Panc1 (cell line): ENCODE results near the gene PRMT3. TPM values are rescaled to one million over a fixed set of nuclear protein-coding genes. Genes with fewer than 3 reads are reported as not detected.
"Not testable (repeated sequence)": the region's sequence is repeated elsewhere in the genome, so short reads cannot be mapped to it uniquely, and the experiment has no call there.

Experiments used
- ATAC-seq: fragments of 200-7000 bp; cut with Tn5 transposase; 2 replicates; pipeline ENCODE4 v1.9.1; 2020; ENCODE audit warnings: mild to moderate bottlenecking, moderate library complexity
- BruUV-seq: library from RNA; stranded (reverse); fragments of 400-500 nt; replicated peaks from 2 replicates; lab custom pipeline; 2021; lab: Mats Ljungman, UMichigan
- CTCF ChIA-PET: fragments of 300-600 bp; sonication (Branson Sonifier 250); formaldehyde crosslinking; loops from one replicate; lab custom pipeline; 2022; ENCODE audit warnings: antibody characterized with exemption; lab: Charles Lee
- POLR2A ChIA-PET: fragments of 300-600 bp; sonication (Branson Sonifier 250); formaldehyde crosslinking; loops from one replicate; lab custom pipeline; 2022; ENCODE audit warnings: antibody characterized with exemption; lab: Charles Lee
- DNase-seq: peaks from one replicate; pipeline ENCODE4 v3.0.0-alpha.2; 2010; ENCODE audit warnings: low read depth, low spot score
- H3K27ac ChIP-seq: 2 replicates; pipeline ENCODE4 v1.5.1; 2011; ENCODE audit warnings: mild to moderate bottlenecking, low read length, inconsistent platforms
- H3K27me3 ChIP-seq: fragments of 200-500 bp; sonication (Bioruptor generic); 2 replicates; pipeline ENCODE4 v1.6.0; 2014; ENCODE audit warnings: low read length, inconsistent platforms; ENCODE audit not compliant: control insufficient read depth, insufficient read depth
- H3K36me3 ChIP-seq: fragments of 200-500 bp; sonication (Bioruptor generic); 2 replicates; pipeline ENCODE4 v1.5.1; 2014; ENCODE audit warnings: inconsistent platforms, mild to moderate bottlenecking, low read length, moderate library complexity; ENCODE audit not compliant: control insufficient read depth, insufficient read depth
- H3K4me1 ChIP-seq: 2 replicates; pipeline ENCODE4 v1.5.1; 2011; ENCODE audit warnings: inconsistent platforms, mild to moderate bottlenecking, low read length, moderate library complexity; ENCODE audit not compliant: control insufficient read depth, insufficient read depth
- H3K4me3 ChIP-seq, 2 experiments: 2 replicates each; pipeline ENCODE4 v1.5.1; 2011 to 2012; ENCODE audit warnings: low read depth in 2 of 2, low read length in 2 of 2, mild to moderate bottlenecking in 2 of 2, inconsistent platforms in 1 of 2, moderate library complexity in 1 of 2
- H3K9me3 ChIP-seq: fragments of 200-500 bp; sonication (Bioruptor generic); 2 replicates; pipeline ENCODE4 v1.5.1; 2014; ENCODE audit warnings: low read depth, mild to moderate bottlenecking, inconsistent platforms, low read length, moderate library complexity; ENCODE audit not compliant: control insufficient read depth, insufficient read depth
- CTCF ChIP-seq: fragments of 450-650 bp; IDR thresholded peaks from 2 replicates; pipeline ENCODE4 v1.5.1; 2017; ENCODE audit warnings: mild to moderate bottlenecking
- POLR2AphosphoS5 ChIP-seq: IDR thresholded peaks from 2 replicates; pipeline ENCODE4 v1.6.1; 2012; ENCODE audit warnings: mild to moderate bottlenecking, low read depth, low read length, moderate library complexity
- SIN3A ChIP-seq: IDR thresholded peaks from 2 replicates; pipeline ENCODE4 v1.6.1; 2012; ENCODE audit warnings: low read depth, mild to moderate bottlenecking, low read length, moderate library complexity, borderline replicate concordance; ENCODE audit not compliant: insufficient read depth
- TCF7L2 ChIP-seq: IDR thresholded peaks from 2 replicates; pipeline ENCODE4 v1.6.1; 2011; ENCODE audit warnings: mild to moderate bottlenecking, low read depth, low read length, inconsistent platforms
- in situ Hi-C: cut with HindIII; loops from 2 replicates; pipeline ENCODE4 v1.10.0; 2016; ENCODE audit warnings: low sequenced_read_pairs, low pct_unique_long_range_greater_than_20kb
- intact Hi-C: fragments of 100-400 bp; cut with micrococcal nuclease; formaldehyde crosslinking; loops from one replicate; pipeline ENCODE4 v1.10.0; 2022; ENCODE audit not compliant: unreplicated experiment
- total RNA-seq: library from RNA; stranded (reverse); gene quantifications from one replicate; pipeline ENCODE4 v1.2.1, GENCODE V29; 2021; ENCODE audit not compliant: unreplicated experiment
- TF ChIP-seq, protein P1 (sequence below), 2 experiments: IDR thresholded peaks; 2 replicates each; pipeline ENCODE4 v1.6.1; 2011 to 2012; ENCODE audit warnings: low read depth in 2 of 2, control low read depth in 1 of 2, low read length in 1 of 2, mild to moderate bottlenecking in 1 of 2, moderate library complexity in 1 of 2; ENCODE audit not compliant: insufficient read depth in 1 of 2

Gene PRMT3
- total RNA-seq, 1 experiment from 2014 or later: 31.2 TPM

DNA sequence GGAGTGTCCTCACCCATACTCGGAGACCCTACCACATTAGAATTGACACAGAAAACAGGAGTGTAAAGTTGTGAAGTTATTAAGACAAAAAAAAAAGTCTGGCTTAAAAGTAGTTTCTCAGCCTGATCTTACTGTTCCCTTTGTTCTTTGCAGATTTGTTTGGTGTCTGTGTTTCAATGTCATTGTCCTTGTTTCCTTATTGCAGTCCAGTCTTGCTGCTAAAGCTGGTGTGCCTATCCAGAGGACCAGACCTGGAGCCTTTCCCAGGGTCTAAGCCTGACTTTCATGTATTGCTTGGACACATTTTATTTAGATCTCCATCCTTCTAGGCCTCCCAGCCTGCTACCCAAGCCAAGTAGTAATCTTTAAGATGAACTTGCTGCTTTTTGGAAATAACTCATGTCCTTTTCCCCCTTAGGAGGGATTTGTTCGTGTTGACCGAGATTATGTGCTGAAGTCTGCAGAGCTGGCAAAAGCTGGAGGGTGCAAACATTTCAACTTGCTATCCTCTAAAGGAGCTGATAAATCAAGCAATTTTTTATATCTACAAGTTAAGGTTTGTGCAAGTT lies 11.3 kb upstream of the PRMT3 start:
- intact Hi-C loops: no loop called here
- H3K36me3 ChIP-seq: peaks cover 10% of the 10 kb centered on the region
- H3K27ac ChIP-seq: no peak overlapping the region
- H3K4me3 ChIP-seq: no peak overlapping the region
- TF ChIP-seq CTCF: no peak
- no peak for TF ChIP-seq TCF7L2
- TF ChIP-seq, protein P1, sequence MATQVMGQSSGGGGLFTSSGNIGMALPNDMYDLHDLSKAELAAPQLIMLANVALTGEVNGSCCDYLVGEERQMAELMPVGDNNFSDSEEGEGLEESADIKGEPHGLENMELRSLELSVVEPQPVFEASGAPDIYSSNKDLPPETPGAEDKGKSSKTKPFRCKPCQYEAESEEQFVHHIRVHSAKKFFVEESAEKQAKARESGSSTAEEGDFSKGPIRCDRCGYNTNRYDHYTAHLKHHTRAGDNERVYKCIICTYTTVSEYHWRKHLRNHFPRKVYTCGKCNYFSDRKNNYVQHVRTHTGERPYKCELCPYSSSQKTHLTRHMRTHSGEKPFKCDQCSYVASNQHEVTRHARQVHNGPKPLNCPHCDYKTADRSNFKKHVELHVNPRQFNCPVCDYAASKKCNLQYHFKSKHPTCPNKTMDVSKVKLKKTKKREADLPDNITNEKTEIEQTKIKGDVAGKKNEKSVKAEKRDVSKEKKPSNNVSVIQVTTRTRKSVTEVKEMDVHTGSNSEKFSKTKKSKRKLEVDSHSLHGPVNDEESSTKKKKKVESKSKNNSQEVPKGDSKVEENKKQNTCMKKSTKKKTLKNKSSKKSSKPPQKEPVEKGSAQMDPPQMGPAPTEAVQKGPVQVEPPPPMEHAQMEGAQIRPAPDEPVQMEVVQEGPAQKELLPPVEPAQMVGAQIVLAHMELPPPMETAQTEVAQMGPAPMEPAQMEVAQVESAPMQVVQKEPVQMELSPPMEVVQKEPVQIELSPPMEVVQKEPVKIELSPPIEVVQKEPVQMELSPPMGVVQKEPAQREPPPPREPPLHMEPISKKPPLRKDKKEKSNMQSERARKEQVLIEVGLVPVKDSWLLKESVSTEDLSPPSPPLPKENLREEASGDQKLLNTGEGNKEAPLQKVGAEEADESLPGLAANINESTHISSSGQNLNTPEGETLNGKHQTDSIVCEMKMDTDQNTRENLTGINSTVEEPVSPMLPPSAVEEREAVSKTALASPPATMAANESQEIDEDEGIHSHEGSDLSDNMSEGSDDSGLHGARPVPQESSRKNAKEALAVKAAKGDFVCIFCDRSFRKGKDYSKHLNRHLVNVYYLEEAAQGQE (IDR thresholded peaks at IDR 0.05; ENCODE audit: insufficient read depth in 1 of 2, low read depth in 2 of 2, low read length in 1 of 2): no peak
- no peak for TF ChIP-seq POLR2AphosphoS5
- TF ChIP-seq SIN3A: no peak
- BruUV-seq: no TSS peak
- H3K9me3 ChIP-seq: no peaks in the 10 kb centered on the region
- CTCF ChIA-PET: no interaction called here
- H3K27me3 ChIP-seq: no peaks in the 10 kb centered on the region
- DNase-seq (no peak), ATAC-seq (no peak)
- POLR2A ChIA-PET: interaction anchor here (0.6 kb wide), 1 partner anchor 480 kb away, joined by 4 read pairs; no protein-coding TSS in a partner anchor
- in situ Hi-C loops: no loop called here
- no peaks in the 10 kb centered on the region for H3K4me1 ChIP-seq

GRCh38 chr11:20385996-20386395 lies 1.5 kb upstream of the PRMT3 start:
- not testable (repeated sequence) for DNase-seq

More at GRCh38 chr11:20385996-20386395, 1.5 kb upstream of the PRMT3 start:
- H3K36me3 ChIP-seq, CTCF ChIA-PET, H3K4me3 ChIP-seq, H3K27ac ChIP-seq, ATAC-seq, POLR2A ChIA-PET, H3K27me3 ChIP-seq, intact Hi-C loops, in situ Hi-C loops, H3K9me3 ChIP-seq, H3K4me1 ChIP-seq, BruUV-seq: not testable (repeated sequence)
